Activated effector memory CD4-positive, alpha-beta T cell treated with Interleukin-2 at 50 U/mL for 16 hours (primary cell): ENCODE data around the gene ARHGEF9.
"Not testable (repeated sequence)": the region's sequence is repeated elsewhere in the genome, so short reads cannot be mapped to it uniquely, and the experiment has no call there.

Source experiments
- DNase-seq: peaks from one replicate; pipeline ENCODE4 v3.0.0-alpha.2; 2020

The ARHGEF9 gene

GRCh38 chrX:63656871-63657580, 128.0 kb downstream of the ARHGEF9 start:
- DNase-seq: no peak

- no peak for DNase-seq
Observed at GRCh38 chrX:63652086-63652765, 132.8 kb downstream of the ARHGEF9 start.

GRCh38 chrX:63645748-63646147, 139.3 kb downstream of the ARHGEF9 start:
- DNase-seq: not testable (repeated sequence)

- DNase-seq: no peak
Observed at GRCh38 chrX:63635750-63636149, 149.3 kb downstream of the ARHGEF9 start.

- no peak for DNase-seq
Observed at GRCh38 chrX:63613531-63614028, 171.4 kb downstream of the ARHGEF9 start.

- DNase-seq: no peak
Observed at GRCh38 chrX:63585936-63586335, 199.1 kb downstream of the ARHGEF9 start.
